Stomach (tissue), 4 donors: Measurements from ENCODE around the gene CNNM4.

ENCODE experiments used
- EP300 ChIP-seq: sonication (generic); formaldehyde crosslinking; IDR thresholded peaks from one replicate; pipeline ENCODE4 v1.6.1; 2017; ENCODE audit warnings: antibody characterized with exemption
- POLR2A ChIP-seq, 4 donors: fragments of 450-650 bp; IDR thresholded peaks; one replicate each; pipeline ENCODE4 v1.6.1; 2016; ENCODE audit warnings: antibody characterized with exemption in 4 of 4, control low read depth in 2 of 4, mild to moderate bottlenecking in 1 of 4, moderate library complexity in 1 of 4
- POLR2AphosphoS5 ChIP-seq, 3 donors: sonication (generic); formaldehyde crosslinking; IDR thresholded peaks; one replicate each; pipeline ENCODE4 v1.6.1; 2016; ENCODE audit warnings: antibody characterized with exemption in 3 of 3
- TF ChIP-seq, protein P1 (sequence below), 7 experiments: fragments of 450-650 bp in 4 of 7; fragments of 200-600 bp in 3 of 7; sonication (generic) in 3 of 7; IDR thresholded peaks; one replicate each; pipeline ENCODE4 v1.5.1; 2016 to 2019; ENCODE audit warnings: antibody characterized with exemption in 7 of 7, control low read depth in 2 of 7, mild to moderate bottlenecking in 1 of 7

GRCh38 chr2:96826546-96827278 is 66.0 kb downstream of the CNNM4 start:
- TF ChIP-seq, protein P1, sequence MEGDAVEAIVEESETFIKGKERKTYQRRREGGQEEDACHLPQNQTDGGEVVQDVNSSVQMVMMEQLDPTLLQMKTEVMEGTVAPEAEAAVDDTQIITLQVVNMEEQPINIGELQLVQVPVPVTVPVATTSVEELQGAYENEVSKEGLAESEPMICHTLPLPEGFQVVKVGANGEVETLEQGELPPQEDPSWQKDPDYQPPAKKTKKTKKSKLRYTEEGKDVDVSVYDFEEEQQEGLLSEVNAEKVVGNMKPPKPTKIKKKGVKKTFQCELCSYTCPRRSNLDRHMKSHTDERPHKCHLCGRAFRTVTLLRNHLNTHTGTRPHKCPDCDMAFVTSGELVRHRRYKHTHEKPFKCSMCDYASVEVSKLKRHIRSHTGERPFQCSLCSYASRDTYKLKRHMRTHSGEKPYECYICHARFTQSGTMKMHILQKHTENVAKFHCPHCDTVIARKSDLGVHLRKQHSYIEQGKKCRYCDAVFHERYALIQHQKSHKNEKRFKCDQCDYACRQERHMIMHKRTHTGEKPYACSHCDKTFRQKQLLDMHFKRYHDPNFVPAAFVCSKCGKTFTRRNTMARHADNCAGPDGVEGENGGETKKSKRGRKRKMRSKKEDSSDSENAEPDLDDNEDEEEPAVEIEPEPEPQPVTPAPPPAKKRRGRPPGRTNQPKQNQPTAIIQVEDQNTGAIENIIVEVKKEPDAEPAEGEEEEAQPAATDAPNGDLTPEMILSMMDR (IDR thresholded peaks at IDR 0.05), result no peak
- no peak for TF ChIP-seq POLR2AphosphoS5 (IDR thresholded peaks at IDR 0.05)
- TF ChIP-seq POLR2A (IDR thresholded peaks at IDR 0.05), result no peak
- TF ChIP-seq EP300, result no peak
